Measurements from ENCODE around the gene TMEM30A.

DNA sequence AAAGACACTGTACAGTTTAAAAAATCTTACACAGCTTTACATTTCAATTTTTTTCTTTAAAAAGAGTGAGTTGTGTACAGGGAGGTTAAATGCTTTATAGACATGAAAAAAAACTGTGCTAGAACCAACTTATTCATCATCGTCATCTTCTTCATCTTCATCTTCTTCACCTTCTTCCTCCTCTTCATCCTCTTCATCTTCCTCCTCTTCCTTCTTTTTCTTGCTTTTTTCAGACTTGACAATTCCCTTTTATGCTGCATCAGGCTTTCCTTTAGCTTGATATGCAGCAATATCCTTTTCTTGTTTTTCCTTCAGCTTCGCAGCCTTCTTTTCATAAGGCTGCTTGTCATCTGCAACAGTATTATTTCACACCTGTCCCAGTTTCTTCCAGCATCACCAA lies 34.3 kb upstream of the TMEM30A start:
- no peak for TF ChIP-seq POLR2AphosphoS5 (IDR thresholded peaks at IDR 0.05)
- no peak for TF ChIP-seq EP300 (IDR thresholded peaks at IDR 0.05; ENCODE audit: low read depth)
